Measurements from ENCODE around the gene SPATA24.
A peak's percentile ranks its signal among the peaks of the same experiment; 100 is the strongest.
"Not testable (repeated sequence)": the region's sequence is repeated elsewhere in the genome, so short reads cannot be mapped to it uniquely, and the experiment has no call there.

SPATA24 gene

GRCh38 chr5:139416651-139417050 lies 12.8 kb upstream of the SPATA24 start:
- DNase-seq, result no peak

- no peak for DNase-seq
Measured at GRCh38 chr5:139415869-139416268, 12.0 kb upstream of the SPATA24 start.

- DNase-seq, result no peak
Measured at GRCh38 chr5:139415221-139415861, 11.5 kb upstream of the SPATA24 start.

DNA sequence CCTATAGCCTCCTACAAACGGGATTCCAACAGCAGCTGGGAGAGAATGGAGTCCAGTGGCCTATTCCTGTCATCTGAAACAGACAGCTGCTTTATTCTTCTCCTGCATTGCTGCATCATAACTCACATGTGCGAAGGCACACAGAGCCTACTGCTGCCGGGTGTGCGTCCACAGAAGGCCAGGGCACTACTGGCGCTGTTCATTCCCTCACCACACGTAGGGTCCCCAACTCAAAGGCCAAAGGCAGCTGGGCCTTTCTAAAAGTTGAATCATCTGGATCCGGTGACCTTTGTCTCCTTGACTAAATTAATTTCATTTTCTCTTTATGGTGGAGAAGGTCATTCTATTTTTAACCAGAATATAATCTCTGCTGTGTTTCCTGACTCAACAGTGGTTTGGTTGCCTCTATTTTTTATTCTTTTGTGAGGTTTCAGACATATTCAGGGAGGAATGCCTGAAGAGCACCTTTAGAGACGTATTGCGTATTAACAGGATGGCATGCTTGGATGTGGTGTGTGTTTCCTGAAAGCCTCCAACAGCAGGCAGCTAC lies 10.8 kb upstream of the SPATA24 start:
- no peak for DNase-seq

DNA sequence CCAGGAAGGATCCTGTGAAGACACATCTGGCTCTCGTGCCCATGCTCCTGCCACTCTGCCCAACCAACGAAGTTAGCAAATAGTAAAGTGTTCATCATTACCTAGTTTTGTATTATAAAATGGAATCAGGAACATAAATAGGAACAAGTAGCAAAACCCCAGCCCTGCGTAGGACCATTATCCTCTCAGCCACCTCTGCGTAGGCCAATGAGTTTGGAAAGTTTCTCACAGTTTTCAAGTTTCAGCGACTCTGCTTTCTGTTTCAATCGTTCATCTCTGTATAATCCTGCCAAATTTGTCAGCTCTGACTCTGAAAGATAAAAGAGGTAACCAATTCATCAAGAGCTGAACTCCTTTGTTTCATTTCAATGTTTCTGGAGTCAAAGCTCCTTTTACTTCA lies 10.1 kb upstream of the SPATA24 start:
- no peak for DNase-seq

DNA sequence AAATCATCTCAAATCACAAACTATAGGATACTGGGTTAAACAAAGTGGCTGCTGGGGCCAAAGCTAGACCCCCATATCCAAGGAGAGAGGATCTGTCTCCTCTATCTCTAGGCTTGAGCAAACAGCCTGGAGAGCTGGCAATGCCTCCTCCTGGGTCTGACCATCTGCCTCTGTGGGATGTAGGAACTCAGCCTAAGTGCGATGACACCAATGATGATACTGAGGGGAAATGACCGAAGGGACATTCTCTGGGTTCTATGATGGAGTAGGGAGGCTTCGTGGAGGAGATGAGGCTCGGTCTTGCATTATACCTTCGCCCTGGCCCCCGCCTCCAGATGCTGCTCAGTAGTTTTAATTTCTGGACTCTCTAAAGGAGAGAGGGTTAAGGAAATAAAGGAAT lies 9.3 kb upstream of the SPATA24 start:
- DNase-seq, result no peak

GRCh38 chr5:139410993-139411828 lies 7.3 kb upstream of the SPATA24 start:
- DNase-seq, result no peak

- no peak for DNase-seq
Measured at GRCh38 chr5:139410121-139410992, 6.5 kb upstream of the SPATA24 start.

DNA sequence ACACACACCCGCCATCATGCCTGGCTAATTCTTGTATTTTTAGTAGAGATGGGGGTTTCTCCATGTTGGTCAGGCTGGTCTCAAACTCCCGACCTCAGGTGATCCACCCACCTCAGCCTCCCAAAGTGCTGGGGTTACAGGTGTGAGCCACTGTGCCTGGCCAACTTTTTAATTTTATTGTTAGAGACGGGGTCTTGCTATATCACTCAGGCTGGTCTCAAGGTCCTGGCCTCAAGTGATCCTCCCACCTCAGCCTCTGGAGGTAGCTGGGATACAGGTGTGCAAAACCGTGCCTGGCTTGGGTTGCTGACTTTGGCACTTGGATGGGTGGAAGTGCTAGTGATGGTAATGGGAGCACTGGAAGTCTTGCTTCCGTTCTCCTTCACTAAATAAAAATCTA lies 5.2 kb upstream of the SPATA24 start:
- DNase-seq, result not testable (repeated sequence)

- DNase-seq, result no peak
Measured at GRCh38 chr5:139408191-139408590, 4.3 kb upstream of the SPATA24 start.

DNA sequence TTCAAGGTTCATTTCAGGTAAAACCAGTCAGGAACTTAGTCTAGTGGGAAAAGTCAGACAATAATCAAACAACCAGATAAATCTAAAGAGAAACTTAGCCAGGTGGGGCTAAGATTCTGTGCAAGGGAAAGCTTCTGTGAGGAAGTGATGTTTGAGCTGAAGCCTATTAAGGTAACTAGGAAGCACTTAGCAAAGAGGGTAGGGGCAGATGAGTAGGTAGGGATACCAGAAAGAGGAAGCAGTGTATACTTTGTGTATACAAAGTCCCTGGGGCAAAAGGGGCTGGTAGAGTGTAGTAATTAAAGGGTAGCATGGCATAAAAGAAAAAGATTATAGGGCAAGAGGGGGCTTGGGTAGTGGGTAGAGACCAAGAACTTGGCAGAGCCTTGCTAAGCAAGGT lies 3.6 kb upstream of the SPATA24 start:
- DNase-seq, result no peak

- DNase-seq, result no peak
Measured at GRCh38 chr5:139406963-139407362, 3.1 kb upstream of the SPATA24 start.

DNA sequence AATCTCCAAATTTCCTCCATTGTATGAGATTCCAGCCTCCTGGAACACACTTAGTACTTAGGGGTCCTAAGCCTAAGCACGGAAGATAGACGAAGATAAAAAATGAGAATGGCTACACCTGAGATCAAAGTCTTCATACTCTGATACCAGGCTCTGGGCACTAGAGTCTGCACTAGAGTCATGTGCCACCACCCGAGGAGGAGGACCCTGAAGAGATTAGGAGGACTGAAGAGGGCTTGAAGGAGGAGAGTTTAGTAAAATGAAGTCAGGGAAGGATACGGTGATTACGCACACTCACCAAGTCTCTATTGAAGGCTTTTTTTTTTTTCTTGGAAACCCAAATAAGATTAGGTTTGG lies 573 bp upstream of the SPATA24 start:
- no peak for DNase-seq

DNA sequence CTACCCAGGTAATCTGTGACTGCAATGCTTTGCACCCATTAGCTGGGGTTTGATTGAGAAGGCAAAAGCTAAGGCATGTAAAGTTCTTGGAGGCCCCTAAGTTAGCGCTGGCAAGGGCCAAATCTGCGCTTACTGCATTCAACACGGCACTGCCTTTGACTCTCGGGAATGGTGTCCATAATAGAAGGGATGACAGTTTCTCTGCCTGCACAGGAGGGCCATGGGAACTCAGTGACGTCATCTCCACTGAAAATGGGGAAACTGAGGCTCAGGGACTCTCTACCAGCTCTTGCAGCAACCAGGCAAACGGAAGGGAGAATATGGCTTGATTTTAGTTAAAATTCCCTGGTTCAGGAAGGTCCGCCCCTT lies 487 bp downstream of the SPATA24 start:
- no peak for DNase-seq

DNA sequence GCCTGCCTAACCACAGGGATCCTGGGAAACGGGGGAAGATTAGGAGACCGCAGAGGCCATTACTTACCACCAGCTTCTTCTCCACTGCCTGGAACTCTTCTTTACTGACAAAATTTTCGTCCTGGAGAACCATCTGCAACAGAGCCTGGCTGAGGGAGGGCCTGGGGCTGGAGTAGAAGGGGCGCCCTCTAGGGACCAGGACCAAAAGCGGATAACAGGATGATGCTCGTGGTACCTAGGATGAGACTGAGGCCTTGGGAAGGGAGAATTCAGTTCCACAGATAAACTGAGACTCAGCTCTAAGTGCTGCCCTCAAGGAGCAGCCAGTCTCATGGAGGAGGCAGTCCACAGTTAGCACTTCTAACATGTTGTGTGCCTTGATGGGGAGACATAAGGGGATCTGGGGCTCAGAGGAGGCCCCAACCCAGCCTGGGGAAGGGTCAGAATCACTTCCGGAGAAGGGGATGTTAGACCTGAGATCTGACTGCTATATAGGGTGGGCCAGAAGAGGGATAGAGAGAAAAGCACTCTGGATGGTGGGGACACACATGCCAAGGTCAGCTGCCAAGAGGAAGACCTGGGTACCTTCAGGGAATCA lies 1.2 kb downstream of the SPATA24 start:
- DNase-seq, result peak; percentile 14 to 27

- DNase-seq, result no peak
Measured at GRCh38 chr5:139401546-139401945, 2.3 kb downstream of the SPATA24 start.

DNA sequence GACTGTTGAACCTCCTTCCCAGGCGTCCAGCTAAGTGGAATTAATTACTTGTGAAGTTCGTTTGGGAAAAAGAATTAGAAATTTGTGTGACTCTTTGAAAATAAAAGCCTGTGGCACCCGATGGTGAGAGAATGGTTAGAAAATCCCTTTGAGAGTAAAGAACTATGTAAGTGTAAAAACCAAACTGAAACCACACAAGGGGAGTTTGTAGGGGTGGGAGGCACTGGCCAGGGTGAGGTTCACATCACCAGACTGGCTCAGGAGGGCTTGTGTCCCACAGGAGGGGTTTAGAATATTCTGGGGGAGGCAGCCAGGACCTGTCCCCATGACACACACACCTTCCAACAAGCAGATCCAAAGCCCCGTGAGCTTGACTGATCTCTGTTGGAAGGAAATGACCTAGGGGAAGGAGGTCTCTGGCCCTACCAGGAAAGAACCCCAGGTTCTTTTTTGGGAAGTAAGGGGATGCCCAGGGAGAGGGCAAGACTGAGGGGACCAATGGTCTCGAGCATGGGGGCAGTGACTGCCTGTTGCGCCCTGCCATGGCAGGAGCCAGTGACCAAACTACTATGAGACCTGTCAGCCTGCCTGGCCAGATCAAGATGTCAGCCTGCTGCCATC lies 4.3 kb downstream of the SPATA24 start:
- no peak for DNase-seq

DNA sequence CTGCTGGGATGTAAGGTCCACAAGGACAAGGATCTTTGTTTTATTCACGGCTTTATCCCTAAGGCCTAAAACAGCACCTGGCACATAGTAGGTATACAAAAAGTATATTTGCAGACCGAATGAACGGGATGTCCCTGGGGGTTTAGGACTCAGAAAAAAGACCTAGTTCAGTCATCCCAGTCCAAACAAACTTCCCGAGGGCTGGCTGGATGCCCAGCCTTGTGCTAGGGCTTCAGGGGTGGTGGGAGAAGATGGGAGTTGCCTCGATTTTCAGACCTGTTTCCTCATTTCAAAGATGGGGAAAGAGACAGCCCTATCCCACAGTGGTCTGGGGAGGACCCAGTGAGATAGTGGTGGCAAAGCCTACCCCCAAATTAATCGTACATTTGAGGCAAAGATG lies 6.0 kb downstream of the SPATA24 start:
- DNase-seq, result no peak

DNA sequence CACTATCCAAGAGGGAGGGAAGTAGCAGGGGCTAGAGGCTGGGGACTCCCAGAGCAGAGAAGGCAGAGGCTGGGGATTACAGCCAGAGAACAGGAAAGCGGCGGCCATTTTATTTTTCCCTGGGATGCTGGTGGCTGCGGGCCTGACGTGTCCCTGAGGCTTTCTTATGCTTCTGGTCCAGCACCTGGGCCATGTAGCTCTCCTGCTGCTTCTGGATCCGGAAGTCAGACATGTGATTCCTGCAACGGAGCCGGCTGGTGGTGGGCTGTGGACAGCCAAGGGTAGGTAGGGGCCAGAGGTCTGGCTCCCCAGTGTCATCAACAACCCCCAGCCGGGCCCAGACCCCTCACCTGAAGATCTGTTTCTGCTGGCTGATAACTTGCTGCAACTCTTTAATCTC lies 7.2 kb downstream of the SPATA24 start:
- DNase-seq, result no peak

DNA sequence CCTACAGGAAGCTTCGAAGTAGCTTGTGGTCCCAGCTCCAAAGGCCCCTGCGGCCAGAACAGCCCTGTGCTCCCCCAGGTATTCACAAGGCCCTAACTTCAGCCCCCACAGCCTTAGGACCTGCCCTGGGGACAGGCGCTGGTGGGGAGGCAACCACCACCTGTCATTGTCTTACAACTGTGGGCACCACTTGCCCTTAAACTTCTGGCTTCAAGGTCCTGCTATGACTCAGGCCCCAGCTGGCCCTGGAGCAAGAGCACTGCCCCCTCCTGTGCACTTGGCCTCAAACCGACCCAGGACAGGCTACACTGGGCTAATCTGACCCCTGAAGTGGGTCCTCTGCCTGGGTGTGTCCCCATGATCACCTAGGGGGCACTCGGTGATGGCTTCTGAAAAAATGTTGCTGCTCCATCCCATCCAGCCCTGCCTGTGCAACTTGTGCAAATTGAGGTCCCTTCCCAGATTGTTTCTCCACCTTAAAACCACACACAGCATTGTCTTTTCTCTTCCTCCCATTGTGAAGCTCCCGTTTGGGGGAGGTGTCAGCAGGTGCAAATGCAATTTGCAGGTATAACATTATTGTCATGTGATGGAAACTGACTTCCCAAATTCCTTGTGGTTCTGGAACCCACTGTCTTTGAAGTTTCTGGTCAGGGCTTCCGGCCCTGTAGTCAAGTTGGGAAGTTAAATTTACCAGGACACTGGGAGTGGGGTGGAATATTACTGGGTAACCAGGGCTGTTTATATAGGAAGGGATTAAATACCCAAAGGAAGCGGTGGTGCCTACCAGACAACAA lies 7.8 kb downstream of the SPATA24 start:
- no peak for DNase-seq
